SK-N-SH (cell line): Measurements from ENCODE around the gene FAM114A1. TPM values are rescaled to one million over a fixed set of nuclear protein-coding genes. Genes with fewer than 3 reads are reported as not detected.

Experiments used
- CTCF ChIA-PET: fragments of 300-600, 350-600 bp; formaldehyde crosslinking; extraction: SDS; loops from one replicate; lab custom pipeline; 2021; lab: Yijun Ruan, JAX
- POLR2A ChIA-PET: fragments of 350-600 bp; sonication (Branson Sonifier 250); formaldehyde crosslinking; extraction: SDS; loops from one replicate; lab custom pipeline; 2020; ENCODE audit warnings: antibody characterized with exemption, inconsistent platforms; lab: Yijun Ruan, JAX
- DNase-seq: peaks from one replicate; pipeline ENCODE4 v3.0.0; 2012
- H2AFZ ChIP-seq: fragments of 200-600 bp; sonication (generic); 2 replicates; pipeline ENCODE4 v1.8.1; 2016; ENCODE audit warnings: antibody characterized with exemption, mild to moderate bottlenecking, low read depth
- H3F3A ChIP-seq: fragments of 200-600 bp; sonication (generic); replicated peaks from 2 replicates; pipeline ENCODE3; 2016; ENCODE audit warnings: antibody characterized with exemption, mild to moderate bottlenecking; ENCODE audit not compliant: insufficient read depth
- H3K27ac ChIP-seq, 2 experiments: fragments of 200-500 bp in 1 of 2; fragments of 200-600 bp in 1 of 2; sonication (Bioruptor generic) in 1 of 2; sonication (generic), shearing (Covaris generic) in 1 of 2; 2 replicates each; pipeline versions ENCODE4 v1.5.1 to v1.6.1; 2014 to 2016; ENCODE audit warnings: low read depth in 2 of 2, inconsistent platforms in 1 of 2, low read length in 1 of 2, mild to moderate bottlenecking in 1 of 2, mixed read lengths in 1 of 2
- H3K27me3 ChIP-seq: fragments of 200-600 bp; sonication (generic), shearing (Covaris generic); 2 replicates; pipeline ENCODE4 v1.6.1; 2016; ENCODE audit warnings: mixed run types; ENCODE audit not compliant: insufficient read depth
- H3K36me3 ChIP-seq, 2 experiments: fragments of 200-500 bp in 1 of 2; fragments of 200-600 bp in 1 of 2; sonication (Bioruptor generic) in 1 of 2; sonication (generic) in 1 of 2; replicated peaks in 1 of 2; 2 replicates each; pipeline versions ENCODE3 to v1.5.1; 2014 to 2016; ENCODE audit warnings: low read length in 1 of 2, mild to moderate bottlenecking in 1 of 2; ENCODE audit not compliant: insufficient read depth in 2 of 2, control insufficient read depth in 1 of 2
- H3K4me1 ChIP-seq, 2 experiments: fragments of 200-500 bp in 1 of 2; fragments of 200-600 bp in 1 of 2; sonication (Bioruptor generic) in 1 of 2; sonication (generic), shearing (Covaris generic) in 1 of 2; 2 replicates each; pipeline versions ENCODE4 v1.5.1 to v1.6.1; 2014 to 2016; ENCODE audit warnings: low read depth in 1 of 2, low read length in 1 of 2, mixed run types in 1 of 2; ENCODE audit not compliant: insufficient read depth in 2 of 2, control insufficient read depth in 1 of 2
- H3K4me2 ChIP-seq: fragments of 200-600 bp; sonication (generic), shearing (Covaris generic); 2 replicates; pipeline ENCODE4 v1.6.1; 2017; ENCODE audit warnings: mixed run types
- H3K4me3 ChIP-seq, 2 experiments: fragments of 200-500 bp in 1 of 2; fragments of 200-600 bp in 1 of 2; sonication (Bioruptor generic) in 1 of 2; sonication (generic), shearing (Covaris generic) in 1 of 2; 2 replicates each; pipeline versions ENCODE4 v1.5.1 to v1.8.1; 2014 to 2016; ENCODE audit warnings: low read depth in 2 of 2, inconsistent platforms in 1 of 2, low read length in 1 of 2, mild to moderate bottlenecking in 1 of 2, mixed read lengths in 1 of 2, moderate library complexity in 1 of 2
- H3K79me2 ChIP-seq: fragments of 200-600 bp; sonication (generic); 2 replicates; pipeline ENCODE4 v1.8.1; 2017; ENCODE audit warnings: mild to moderate bottlenecking; ENCODE audit not compliant: insufficient read depth
- H3K9ac ChIP-seq: fragments of 200-600 bp; sonication (generic); 2 replicates; pipeline ENCODE4 v1.6.1; 2017; ENCODE audit warnings: mixed run types
- H3K9me2 ChIP-seq: fragments of 200-600 bp; sonication (generic); 2 replicates; pipeline ENCODE4 v1.6.1; 2017; ENCODE audit warnings: mixed run types
- H3K9me3 ChIP-seq: fragments of 200-600 bp; sonication (generic); 2 replicates; pipeline ENCODE4 v1.6.1; 2017; ENCODE audit warnings: mixed run types, mild to moderate bottlenecking, moderate library complexity
- H4K20me1 ChIP-seq: fragments of 200-600 bp; sonication (generic); 2 replicates; pipeline ENCODE4 v1.6.1; 2017; ENCODE audit warnings: mild to moderate bottlenecking, mixed run types; ENCODE audit not compliant: insufficient read depth
- CTCF ChIP-seq: fragments of 200-600 bp; sonication (generic); IDR thresholded peaks from 2 replicates; pipeline ENCODE4 v1.6.1; 2017; ENCODE audit warnings: antibody characterized with exemption, mild to moderate bottlenecking, moderate library complexity
- ELF1 ChIP-seq: IDR thresholded peaks from 2 replicates; pipeline ENCODE4 v1.4.0; 2012
- EP300 ChIP-seq, 2 experiments: IDR thresholded peaks; 2 replicates each; pipeline versions ENCODE4 v1.4.0 to v1.6.1; 2012; ENCODE audit warnings: borderline replicate concordance in 1 of 2, low read depth in 1 of 2, low read length in 1 of 2
- FOSL2 ChIP-seq: IDR thresholded peaks from 2 replicates; pipeline ENCODE4 v1.4.0; 2012; ENCODE audit warnings: low read depth, mild to moderate bottlenecking, moderate library complexity, borderline replicate concordance
- FOXJ3 ChIP-seq: sonication (generic); formaldehyde crosslinking; IDR thresholded peaks from 2 replicates; pipeline ENCODE4 v1.5.1; 2020; ENCODE audit warnings: mild to moderate bottlenecking, missing genetic modification reagents
- GABPA ChIP-seq: IDR thresholded peaks from 2 replicates; pipeline ENCODE4 v1.4.0; 2012; ENCODE audit warnings: low read depth, mild to moderate bottlenecking
- GATA2 ChIP-seq: sonication (generic); formaldehyde crosslinking; IDR thresholded peaks from 2 replicates; pipeline ENCODE4 v1.5.0; 2020; ENCODE audit warnings: mild to moderate bottlenecking, missing genetic modification reagents
- JUND ChIP-seq: IDR thresholded peaks from 2 replicates; pipeline ENCODE4 v1.4.0; 2012
- MEF2A ChIP-seq: IDR thresholded peaks from 2 replicates; pipeline ENCODE4 v1.4.0; 2012; ENCODE audit warnings: low read depth, borderline replicate concordance
- MXI1 ChIP-seq: IDR thresholded peaks from 2 replicates; pipeline ENCODE4 v1.6.1; 2012; ENCODE audit warnings: mild to moderate bottlenecking, low read depth, low read length, improper control_type of control experiment
- NFIC ChIP-seq: IDR thresholded peaks from 2 replicates; pipeline ENCODE4 v1.4.0; 2012; ENCODE audit warnings: borderline replicate concordance
- NRF1 ChIP-seq: IDR thresholded peaks from 2 replicates; pipeline ENCODE4 v1.6.1; 2012; ENCODE audit warnings: low read depth, mild to moderate bottlenecking, low read length
- POLR2AphosphoS5 ChIP-seq: IDR thresholded peaks from 2 replicates; pipeline ENCODE4 v1.6.1; 2012; ENCODE audit warnings: low read depth, low read length
- RAD21 ChIP-seq: IDR thresholded peaks from 2 replicates; pipeline ENCODE4 v1.6.1; 2012; ENCODE audit warnings: mild to moderate bottlenecking, low read length
- RCOR1 ChIP-seq: fragments of 150-350 bp; IDR thresholded peaks from 2 replicates; pipeline ENCODE4 v1.6.1; 2017; ENCODE audit warnings: antibody characterized with exemption, low read length
- RXRA ChIP-seq: IDR thresholded peaks from 2 replicates; pipeline ENCODE4 v1.4.0; 2012; ENCODE audit warnings: low read depth, mild to moderate bottlenecking, borderline replicate concordance
- SIN3A ChIP-seq: IDR thresholded peaks from 2 replicates; pipeline ENCODE4 v1.6.1; 2012; ENCODE audit warnings: low read depth, mild to moderate bottlenecking, low read length, moderate library complexity, borderline replicate concordance
- TEAD4 ChIP-seq: IDR thresholded peaks from 2 replicates; pipeline ENCODE4 v1.4.0; 2012; ENCODE audit warnings: mild to moderate bottlenecking, borderline replicate concordance; ENCODE audit not compliant: insufficient read depth
- ZBTB33 ChIP-seq: IDR thresholded peaks from 2 replicates; pipeline ENCODE4 v1.4.0; 2012; ENCODE audit warnings: low read depth, borderline replicate concordance
- WGBS: methylation state at CpG from one replicate; pipeline ENCODE4 v1.1.6; 2017; ENCODE audit warnings: low lambda C conversion rate; 5-methylcytosine and 5-hydroxymethylcytosine counted together
- polyA plus RNA-seq, 3 experiments: library from polyadenylated mRNA; depleted of rRNA; stranded (reverse); fragments of >200 nt; gene quantifications; 2 replicates each; pipeline ENCODE4 v1.2.3, GENCODE V29; 2012
- TF ChIP-seq, protein P1 (sequence below): fragments of 150-350 bp; IDR thresholded peaks from 2 replicates; pipeline ENCODE4 v1.6.1; 2016; ENCODE audit warnings: mild to moderate bottlenecking, low read depth, low read length
- TF ChIP-seq, protein P2 (sequence below): fragments of 150-350 bp; IDR thresholded peaks from 2 replicates; pipeline ENCODE4 v1.6.1; 2017; ENCODE audit warnings: antibody characterized with exemption, low read length, low read depth, borderline replicate concordance
- TF ChIP-seq, protein P3 (sequence below): IDR thresholded peaks from 2 replicates; pipeline ENCODE4; 2012

The FAM114A1 gene
- polyA plus RNA-seq, 1 of the 3 experiments (the other 2 are of a cell fraction): 54.2 TPM

DNA sequence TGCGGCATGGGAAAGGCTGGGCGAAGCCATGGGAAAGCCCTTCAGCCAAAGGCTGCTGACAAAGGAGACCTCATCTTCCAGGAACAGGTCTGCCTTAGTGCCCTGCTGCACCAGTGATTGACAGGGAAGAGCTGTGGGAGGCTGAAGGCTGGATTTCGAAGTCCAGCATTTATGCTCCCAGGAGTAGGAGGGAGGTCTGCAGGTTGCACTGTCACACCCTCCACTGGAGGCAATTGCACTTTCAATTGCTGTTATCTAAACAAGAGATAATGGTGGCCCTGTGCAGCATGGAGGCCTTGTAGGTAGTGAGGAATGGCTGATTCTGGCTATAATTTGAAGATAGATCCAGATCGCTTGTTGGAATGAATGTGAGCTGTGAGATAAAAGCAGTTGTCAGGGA, 43.7 kb downstream of the FAM114A1 start:
- Histone ChIP-seq H3K4me1 (peaks cover 0 to 3% of the 10 kb centered on the region in 2 experiments; a peak in 2 of 4 replicates), H3K79me2 (no peaks in the 10 kb centered on the region), H3K9me3 (no peaks in the 10 kb centered on the region), H3F3A (no peaks in the 10 kb centered on the region), H3K27ac (no peak overlapping the region), H3K4me3 (no peak overlapping the region), H3K9ac (no peak overlapping the region), H2AFZ (no peak overlapping the region), H3K36me3 (peaks cover 16 to 80% of the 10 kb centered on the region in 2 experiments), H4K20me1 (no peaks in the 10 kb centered on the region), H3K27me3 (no peaks in the 10 kb centered on the region), H3K9me2 (no peaks in the 10 kb centered on the region), H3K4me2 (no peak overlapping the region)
- ChIA-PET CTCF (interaction anchor here (1.1 to 2.2 kb wide), 4 partner anchors 9 to 224 kb away, joined by 3 to 9 read pairs (median 4); no protein-coding TSS in a partner anchor), POLR2A (no interaction called here)
- no peak for DNase-seq
- TF ChIP-seq EP300 (IDR thresholded peaks at IDR 0.05; ENCODE audit: borderline replicate concordance in 1 of 2, low read depth in 1 of 2, low read length in 1 of 2): peak in 1 of 2 experiments; percentile 43; a peak in 1 of 4 replicates
- peak; percentile 35; the same call in 1 of the 2 replicates for TF ChIP-seq RCOR1
- peak; percentile 66 for TF ChIP-seq GATA2 (CRISPR knock-in tag)
- TF ChIP-seq FOSL2: no peak
- WGBS: 91% methylated on average over 4 of the region's 4 CpGs

DNA sequence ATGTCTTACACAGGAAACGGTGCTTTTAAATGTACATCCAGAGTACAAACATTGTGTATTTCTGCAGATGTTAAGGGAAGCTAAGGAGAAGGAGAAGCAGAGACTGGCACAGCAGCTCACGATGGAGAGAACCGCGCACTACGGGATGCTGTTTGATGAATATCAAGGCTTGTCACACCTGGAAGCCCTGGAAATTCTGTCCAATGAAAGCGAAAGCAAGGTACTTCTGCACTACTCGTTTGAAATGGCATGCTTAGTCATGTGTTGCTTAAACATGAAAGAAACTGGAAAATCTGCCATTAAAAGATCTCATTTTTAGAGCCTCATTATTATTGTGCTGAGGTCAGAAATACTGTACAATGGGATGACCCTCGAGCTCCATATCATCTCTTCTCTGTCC, 47.2 kb downstream of the FAM114A1 start:
- ChIA-PET POLR2A (no interaction called here), CTCF (interaction anchor here (0.7 to 1.4 kb wide), 2 partner anchors 11 to 220 kb away, joined by 3 to 4 read pairs; no protein-coding TSS in a partner anchor)
- Histone ChIP-seq H3K79me2 (no peaks in the 10 kb centered on the region), H3K9me3 (no peaks in the 10 kb centered on the region), H3K4me3 (no peak overlapping the region), H3F3A (peaks cover 4% of the 10 kb centered on the region), H3K4me1 (peaks cover 0 to 3% of the 10 kb centered on the region in 2 experiments; a peak in 1 of 4 replicates), H3K9ac (no peak overlapping the region), H3K9me2 (no peaks in the 10 kb centered on the region), H3K27me3 (no peaks in the 10 kb centered on the region), H2AFZ (no peak overlapping the region), H3K36me3 (peaks cover 6 to 68% of the 10 kb centered on the region in 2 experiments), H4K20me1 (no peaks in the 10 kb centered on the region), H3K27ac (no peak overlapping the region), H3K4me2 (no peak overlapping the region)
- TF ChIP-seq FOXJ3 (no peak), GATA2 (CRISPR knock-in tag) (no peak), FOSL2 (no peak), NRF1 (no peak), POLR2AphosphoS5 (no peak), GABPA (no peak), SIN3A (no peak), MEF2A (no peak), JUND (no peak), ZBTB33 (no peak), TEAD4 (no peak), CTCF (no peak), NFIC (no peak), RXRA (no peak), RAD21 (no peak), ELF1 (no peak), MXI1 (no peak)
- TF ChIP-seq, protein P1, sequence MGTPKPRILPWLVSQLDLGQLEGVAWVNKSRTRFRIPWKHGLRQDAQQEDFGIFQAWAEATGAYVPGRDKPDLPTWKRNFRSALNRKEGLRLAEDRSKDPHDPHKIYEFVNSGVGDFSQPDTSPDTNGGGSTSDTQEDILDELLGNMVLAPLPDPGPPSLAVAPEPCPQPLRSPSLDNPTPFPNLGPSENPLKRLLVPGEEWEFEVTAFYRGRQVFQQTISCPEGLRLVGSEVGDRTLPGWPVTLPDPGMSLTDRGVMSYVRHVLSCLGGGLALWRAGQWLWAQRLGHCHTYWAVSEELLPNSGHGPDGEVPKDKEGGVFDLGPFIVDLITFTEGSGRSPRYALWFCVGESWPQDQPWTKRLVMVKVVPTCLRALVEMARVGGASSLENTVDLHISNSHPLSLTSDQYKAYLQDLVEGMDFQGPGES: no peak
- TF ChIP-seq, protein P2, sequence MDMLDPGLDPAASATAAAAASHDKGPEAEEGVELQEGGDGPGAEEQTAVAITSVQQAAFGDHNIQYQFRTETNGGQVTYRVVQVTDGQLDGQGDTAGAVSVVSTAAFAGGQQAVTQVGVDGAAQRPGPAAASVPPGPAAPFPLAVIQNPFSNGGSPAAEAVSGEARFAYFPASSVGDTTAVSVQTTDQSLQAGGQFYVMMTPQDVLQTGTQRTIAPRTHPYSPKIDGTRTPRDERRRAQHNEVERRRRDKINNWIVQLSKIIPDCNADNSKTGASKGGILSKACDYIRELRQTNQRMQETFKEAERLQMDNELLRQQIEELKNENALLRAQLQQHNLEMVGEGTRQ: no peak
- TF ChIP-seq, protein P3, sequence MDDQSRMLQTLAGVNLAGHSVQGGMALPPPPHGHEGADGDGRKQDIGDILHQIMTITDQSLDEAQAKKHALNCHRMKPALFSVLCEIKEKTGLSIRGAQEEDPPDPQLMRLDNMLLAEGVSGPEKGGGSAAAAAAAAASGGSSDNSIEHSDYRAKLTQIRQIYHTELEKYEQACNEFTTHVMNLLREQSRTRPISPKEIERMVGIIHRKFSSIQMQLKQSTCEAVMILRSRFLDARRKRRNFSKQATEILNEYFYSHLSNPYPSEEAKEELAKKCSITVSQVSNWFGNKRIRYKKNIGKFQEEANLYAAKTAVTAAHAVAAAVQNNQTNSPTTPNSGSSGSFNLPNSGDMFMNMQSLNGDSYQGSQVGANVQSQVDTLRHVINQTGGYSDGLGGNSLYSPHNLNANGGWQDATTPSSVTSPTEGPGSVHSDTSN: no peak
- DNase-seq: no peak
- 95% methylated on average over 8 of the region's 8 CpGs for WGBS
